ENCODE measurements around the gene NCLN.

Gene NCLN

GRCh38 chr19:3204646-3205275 is 19.0 kb downstream of the NCLN start:
- Histone ChIP-seq H3K9me3 (ENCODE audit: severe bottlenecking) (no peaks in the 10 kb centered on the region), H3K36me3 (peaks cover 37% of the 10 kb centered on the region), H3K27ac (no peak overlapping the region), H3K4me3 (ENCODE audit: low read depth, low read length) (no peak overlapping the region), H3K27me3 (ENCODE audit: insufficient read depth, low read depth, severe bottlenecking) (no peaks in the 10 kb centered on the region)
- no peak for DNase-seq
- TF ChIP-seq CTCF (IDR thresholded peaks at IDR 0.05; ENCODE audit: low read depth, low read length) = no peak

GRCh38 chr19:3206216-3206953 is 20.7 kb downstream of the NCLN start:
- peaks cover 37% of the 10 kb centered on the region for H3K36me3 ChIP-seq
- DNase-seq = no peak
- no peak for TF ChIP-seq CTCF (IDR thresholded peaks at IDR 0.05; ENCODE audit: low read depth, low read length)
- no peak overlapping the region for H3K27ac ChIP-seq
- H3K4me3 ChIP-seq (ENCODE audit: low read depth, low read length) = no peak overlapping the region
- no peaks in the 10 kb centered on the region for H3K27me3 ChIP-seq (ENCODE audit: insufficient read depth, low read depth, severe bottlenecking)
- no peaks in the 10 kb centered on the region for H3K9me3 ChIP-seq (ENCODE audit: severe bottlenecking)

GRCh38 chr19:3207461-3208242 is 21.9 kb downstream of the NCLN start:
- peak; percentile 45 for DNase-seq
- Histone ChIP-seq H3K9me3 (ENCODE audit: severe bottlenecking) (no peaks in the 10 kb centered on the region), H3K27ac (no peak overlapping the region), H3K4me3 (ENCODE audit: low read depth, low read length) (no peak overlapping the region), H3K36me3 (peaks cover 37% of the 10 kb centered on the region), H3K27me3 (ENCODE audit: insufficient read depth, low read depth, severe bottlenecking) (no peaks in the 10 kb centered on the region)
- no peak for TF ChIP-seq CTCF (IDR thresholded peaks at IDR 0.05; ENCODE audit: low read depth, low read length)

GRCh38 chr19:3208317-3209207 is 22.8 kb downstream of the NCLN start:
- no peak for TF ChIP-seq CTCF (IDR thresholded peaks at IDR 0.05; ENCODE audit: low read depth, low read length)
- DNase-seq = no peak
- Histone ChIP-seq H3K36me3 (peaks cover 34% of the 10 kb centered on the region), H3K4me3 (ENCODE audit: low read depth, low read length) (no peak overlapping the region), H3K27me3 (ENCODE audit: insufficient read depth, low read depth, severe bottlenecking) (no peaks in the 10 kb centered on the region), H3K9me3 (ENCODE audit: severe bottlenecking) (no peaks in the 10 kb centered on the region), H3K27ac (no peak overlapping the region)

GRCh38 chr19:3210347-3211017 is 24.8 kb downstream of the NCLN start:
- peak; percentile 95 for TF ChIP-seq CTCF (IDR thresholded peaks at IDR 0.05; ENCODE audit: low read depth, low read length)
- DNase-seq = peak; percentile 64
- Histone ChIP-seq H3K36me3 (peaks cover 24% of the 10 kb centered on the region), H3K27ac (no peak overlapping the region), H3K4me3 (ENCODE audit: low read depth, low read length) (no peak overlapping the region), H3K9me3 (ENCODE audit: severe bottlenecking) (no peaks in the 10 kb centered on the region), H3K27me3 (ENCODE audit: insufficient read depth, low read depth, severe bottlenecking) (no peaks in the 10 kb centered on the region)
